Right atrium auricular region (tissue), 2 donors: ENCODE measurements around the gene CLNK. TPM values are rescaled to one million over a fixed set of nuclear protein-coding genes. Genes with fewer than 3 reads are reported as not detected.

Experiments
- DNase-seq: peaks from one replicate; pipeline ENCODE4 v3.0.0-alpha.2; 2019; ENCODE audit warnings: low spot score
- H3K27ac ChIP-seq, 2 donors: fragments of 200-600 bp; sonication (generic); 1 replicate in 1 of 2; 2 replicates in 1 of 2; pipeline ENCODE4 v1.5.1; 2016 to 2019
- H3K27me3 ChIP-seq, 2 donors: fragments of 200-600 bp; sonication (generic); one replicate each; pipeline versions ENCODE4 v1.5.1 to v1.6.0; 2017 to 2019
- H3K36me3 ChIP-seq: fragments of 200-600 bp; sonication (generic); one replicate; pipeline ENCODE4 v1.5.1; 2016
- H3K4me1 ChIP-seq, 2 donors: fragments of 200-600 bp; sonication (generic); one replicate each; pipeline versions ENCODE4 v1.5.1 to v1.6.0; 2017 to 2019
- H3K4me3 ChIP-seq, 2 donors: fragments of 200-600 bp; sonication (generic); 1 replicate in 1 of 2; 2 replicates in 1 of 2; pipeline ENCODE4 v1.5.1; 2017 to 2019; ENCODE audit warnings: mild to moderate bottlenecking in 1 of 2, moderate library complexity in 1 of 2
- H3K9me3 ChIP-seq, 2 donors: fragments of 200-600 bp; sonication (generic); one replicate each; pipeline ENCODE4 v1.5.1; 2019
- total RNA-seq, 2 donors: library from RNA; depleted of rRNA; stranded (reverse); fragments of >200 nt; gene quantifications; one replicate each; pipeline ENCODE4 v1.1.0, GENCODE V29; 2016
- TF ChIP-seq, protein P1 (sequence below), 2 donors: fragments of 200-600 bp; sonication (generic); IDR thresholded peaks; one replicate each; pipeline ENCODE4 v1.5.1; 2019; ENCODE audit warnings: antibody characterized with exemption in 2 of 2

The CLNK gene
- total RNA-seq, 2 donors from 2014 or later, result not detected

DNA sequence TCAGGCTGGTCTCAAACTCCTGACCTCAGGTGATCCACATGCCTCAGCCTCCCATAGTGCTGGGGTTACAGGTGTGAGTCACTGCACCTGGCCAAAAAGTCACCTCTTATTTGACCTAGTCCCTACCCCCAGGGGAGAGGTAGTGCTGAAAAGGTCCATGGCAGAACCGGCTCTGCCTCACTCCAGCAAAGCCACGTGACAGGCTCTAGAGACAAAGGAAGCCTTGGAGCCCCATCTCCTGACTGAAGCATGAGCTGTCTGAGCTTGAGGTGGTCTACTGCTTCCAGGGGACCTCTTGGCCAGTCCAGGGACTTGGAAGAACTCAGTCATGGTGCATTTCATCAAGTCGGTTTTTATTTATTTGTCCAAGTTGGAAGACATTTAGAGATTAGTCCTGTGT is 174.8 kb downstream of the CLNK start:
- Histone ChIP-seq H3K4me3 (no peak overlapping the region), H3K4me1 (no peaks in the 10 kb centered on the region), H3K36me3 (no peaks in the 10 kb centered on the region), H3K27me3 (no peaks in the 10 kb centered on the region), H3K9me3 (no peaks in the 10 kb centered on the region), H3K27ac (no peak overlapping the region)
- TF ChIP-seq, protein P1, sequence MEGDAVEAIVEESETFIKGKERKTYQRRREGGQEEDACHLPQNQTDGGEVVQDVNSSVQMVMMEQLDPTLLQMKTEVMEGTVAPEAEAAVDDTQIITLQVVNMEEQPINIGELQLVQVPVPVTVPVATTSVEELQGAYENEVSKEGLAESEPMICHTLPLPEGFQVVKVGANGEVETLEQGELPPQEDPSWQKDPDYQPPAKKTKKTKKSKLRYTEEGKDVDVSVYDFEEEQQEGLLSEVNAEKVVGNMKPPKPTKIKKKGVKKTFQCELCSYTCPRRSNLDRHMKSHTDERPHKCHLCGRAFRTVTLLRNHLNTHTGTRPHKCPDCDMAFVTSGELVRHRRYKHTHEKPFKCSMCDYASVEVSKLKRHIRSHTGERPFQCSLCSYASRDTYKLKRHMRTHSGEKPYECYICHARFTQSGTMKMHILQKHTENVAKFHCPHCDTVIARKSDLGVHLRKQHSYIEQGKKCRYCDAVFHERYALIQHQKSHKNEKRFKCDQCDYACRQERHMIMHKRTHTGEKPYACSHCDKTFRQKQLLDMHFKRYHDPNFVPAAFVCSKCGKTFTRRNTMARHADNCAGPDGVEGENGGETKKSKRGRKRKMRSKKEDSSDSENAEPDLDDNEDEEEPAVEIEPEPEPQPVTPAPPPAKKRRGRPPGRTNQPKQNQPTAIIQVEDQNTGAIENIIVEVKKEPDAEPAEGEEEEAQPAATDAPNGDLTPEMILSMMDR (IDR thresholded peaks at IDR 0.05), result no peak
- no peak for DNase-seq

DNA sequence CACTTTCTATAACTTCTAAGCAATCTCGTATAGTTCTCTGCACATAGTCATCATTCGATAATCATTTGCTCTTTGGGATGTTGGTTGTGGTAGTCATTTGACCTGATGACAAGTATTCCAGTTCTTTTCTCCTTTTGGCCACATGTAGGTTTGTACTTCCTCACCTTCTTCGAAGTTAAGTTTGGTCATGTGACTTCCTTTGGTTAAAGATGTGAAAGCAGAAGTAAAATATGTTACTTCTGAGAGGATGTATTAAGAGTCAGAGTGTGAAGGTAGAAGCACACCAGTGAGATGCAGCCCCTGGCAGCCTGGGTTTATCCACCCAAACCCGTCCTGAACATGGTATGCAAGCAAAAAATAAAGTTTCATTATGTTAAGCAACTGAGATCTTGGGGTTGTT is 178.5 kb downstream of the CLNK start:
- no peaks in the 10 kb centered on the region for H3K4me1 ChIP-seq
- no peaks in the 10 kb centered on the region for H3K9me3 ChIP-seq
- H3K27ac ChIP-seq, result no peak overlapping the region
- H3K36me3 ChIP-seq, result no peaks in the 10 kb centered on the region
- DNase-seq, result no peak
- no peak overlapping the region for H3K4me3 ChIP-seq
- H3K27me3 ChIP-seq, result no peaks in the 10 kb centered on the region
- TF ChIP-seq, protein P1 (IDR thresholded peaks at IDR 0.05), result no peak

DNA sequence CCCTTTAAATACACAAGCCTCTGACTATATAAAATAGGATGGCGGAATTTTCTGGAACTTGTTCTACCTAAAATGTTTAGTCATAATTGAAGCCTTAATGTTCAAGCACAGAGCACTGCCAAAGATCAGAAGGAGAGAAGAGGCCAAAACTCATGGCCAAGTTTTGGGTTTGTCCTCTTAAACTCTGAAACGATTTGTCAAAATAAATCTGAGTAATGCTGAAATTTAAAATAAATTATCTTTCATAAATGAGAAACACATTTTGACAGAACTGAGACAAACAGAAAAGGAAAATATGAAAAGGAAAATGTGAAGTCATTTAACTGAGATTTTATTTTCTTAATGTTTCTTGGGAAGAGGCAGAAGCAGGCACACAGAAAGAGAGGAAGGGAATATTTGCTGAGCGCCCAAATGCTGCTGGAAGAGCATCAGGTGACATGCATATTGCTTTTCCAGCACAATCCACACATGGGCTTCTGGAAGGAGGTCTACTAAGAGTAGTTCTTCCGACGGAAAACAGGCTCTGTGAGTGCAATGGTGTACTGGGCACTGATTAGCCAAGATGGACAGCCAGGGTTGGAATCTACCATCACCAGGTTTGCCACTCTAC is 179.9 kb downstream of the CLNK start:
- no peaks in the 10 kb centered on the region for H3K9me3 ChIP-seq
- no peak for DNase-seq
- no peaks in the 10 kb centered on the region for H3K36me3 ChIP-seq
- H3K4me3 ChIP-seq, result no peak overlapping the region
- H3K27ac ChIP-seq, result no peak overlapping the region
- H3K27me3 ChIP-seq, result no peaks in the 10 kb centered on the region
- no peaks in the 10 kb centered on the region for H3K4me1 ChIP-seq
- TF ChIP-seq, protein P1 (IDR thresholded peaks at IDR 0.05), result no peak

DNA sequence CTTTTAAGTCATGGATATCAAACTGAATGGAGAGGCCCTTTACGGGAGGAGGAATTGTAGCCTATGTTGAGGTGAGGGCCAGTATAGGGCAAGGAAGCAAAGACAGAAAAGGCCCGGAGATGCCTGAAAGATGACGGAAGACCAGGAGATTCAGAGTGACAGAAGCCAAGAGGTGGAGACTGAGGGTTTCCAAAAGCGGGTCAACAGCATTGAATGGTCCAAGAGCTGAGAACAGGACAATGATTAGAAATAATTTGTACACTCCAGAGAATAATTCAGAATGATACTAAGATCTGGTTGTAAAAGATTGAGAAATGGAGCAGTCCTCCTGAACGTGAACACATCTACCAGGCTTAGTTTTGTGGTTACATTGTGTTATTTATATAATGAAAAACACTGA is 181.9 kb downstream of the CLNK start:
- Histone ChIP-seq H3K9me3 (no peaks in the 10 kb centered on the region), H3K4me1 (no peaks in the 10 kb centered on the region), H3K36me3 (no peaks in the 10 kb centered on the region), H3K27ac (no peak overlapping the region), H3K4me3 (no peak overlapping the region), H3K27me3 (no peaks in the 10 kb centered on the region)
- DNase-seq, result no peak
- TF ChIP-seq, protein P1 (IDR thresholded peaks at IDR 0.05), result no peak

DNA sequence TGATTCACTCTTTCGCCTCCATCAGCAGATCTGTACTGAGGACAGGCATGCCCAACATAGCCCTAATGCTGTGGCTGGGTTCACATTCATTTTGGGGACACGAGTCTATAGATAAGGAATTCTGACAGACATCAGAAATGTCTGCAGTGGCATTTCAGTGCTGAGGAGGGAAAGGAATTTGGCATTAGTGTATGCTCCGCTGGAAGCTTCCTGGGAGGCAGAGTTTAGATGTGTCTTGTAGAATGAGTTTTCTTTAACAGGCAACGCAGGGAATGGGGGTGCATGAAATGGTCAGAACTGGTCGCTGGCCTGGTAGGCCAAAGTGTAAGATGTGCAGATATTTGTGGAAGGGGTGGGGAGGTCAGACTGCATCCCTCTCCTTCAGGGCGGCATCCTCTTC is 183.8 kb downstream of the CLNK start:
- H3K4me3 ChIP-seq, result no peak overlapping the region
- TF ChIP-seq, protein P1 (IDR thresholded peaks at IDR 0.05), result no peak
- H3K9me3 ChIP-seq, result no peaks in the 10 kb centered on the region
- no peak overlapping the region for H3K27ac ChIP-seq
- H3K36me3 ChIP-seq, result no peaks in the 10 kb centered on the region
- H3K4me1 ChIP-seq, result no peaks in the 10 kb centered on the region
- H3K27me3 ChIP-seq, result no peaks in the 10 kb centered on the region
- DNase-seq, result no peak

DNA sequence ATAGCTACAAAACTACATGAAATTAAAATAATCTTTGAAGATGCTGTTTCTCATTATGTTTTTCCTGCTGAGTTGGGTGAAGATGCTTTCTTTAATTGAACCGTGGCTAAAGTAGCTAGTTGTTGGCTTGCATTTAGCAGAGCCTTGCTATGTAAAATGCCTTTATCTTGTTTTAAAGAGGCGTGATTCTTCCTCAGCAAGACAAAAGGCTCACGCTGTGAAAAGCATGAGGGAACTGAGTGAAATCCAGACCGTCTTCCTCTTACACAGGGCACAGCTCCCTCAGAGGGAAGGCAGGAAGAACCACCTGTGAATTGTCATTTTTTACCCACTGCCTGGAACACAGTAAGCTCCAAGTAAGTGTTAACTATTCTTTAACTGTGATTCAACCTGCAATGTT is 188.4 kb downstream of the CLNK start:
- TF ChIP-seq, protein P1 (IDR thresholded peaks at IDR 0.05), result no peak
- DNase-seq, result no peak
- no peaks in the 10 kb centered on the region for H3K9me3 ChIP-seq

More for the DNA sequence above, 188.4 kb downstream of the CLNK start:
- no peaks in the 10 kb centered on the region for H3K4me1 ChIP-seq
- H3K4me3 ChIP-seq, result no peak overlapping the region
- no peaks in the 10 kb centered on the region for H3K36me3 ChIP-seq
- H3K27me3 ChIP-seq, result no peaks in the 10 kb centered on the region
- H3K27ac ChIP-seq, result no peak overlapping the region
